Ascending aorta (tissue), 2 donors: ENCODE results near the gene IFT22. TPM values are rescaled to one million over a fixed set of nuclear protein-coding genes. Genes with fewer than 3 reads are reported as not detected.
"Not testable (repeated sequence)": the region's sequence is repeated elsewhere in the genome, so short reads cannot be mapped to it uniquely, and the experiment has no call there.

Experiments used
- DNase-seq, 2 donors: peaks; one replicate each; pipeline ENCODE4 v3.0.0-alpha.2; 2019; ENCODE audit warnings: low spot score in 2 of 2
- H3K27ac ChIP-seq, 2 donors: fragments of 200-600 bp; sonication (generic); one replicate each; pipeline ENCODE4 v1.5.1; 2016 to 2017; ENCODE audit warnings: mild to moderate bottlenecking in 1 of 2
- H3K27me3 ChIP-seq: fragments of 200-600 bp; sonication (generic); one replicate; pipeline ENCODE4 v1.5.1; 2017
- H3K36me3 ChIP-seq, 2 donors: fragments of 200-600 bp; sonication (generic); one replicate each; pipeline ENCODE4 v1.5.1; 2016
- H3K4me1 ChIP-seq, 2 donors: fragments of 200-600 bp; sonication (generic); one replicate each; pipeline ENCODE4 v1.5.1; 2016 to 2017; ENCODE audit warnings: mild to moderate bottlenecking in 1 of 2
- H3K4me3 ChIP-seq, 2 donors: fragments of 200-600 bp; sonication (generic); one replicate each; pipeline ENCODE4 v1.5.1; 2016 to 2017; ENCODE audit warnings: mild to moderate bottlenecking in 1 of 2
- H3K9me3 ChIP-seq, 2 donors: fragments of 200-600 bp; sonication (generic); one replicate each; pipeline ENCODE4 v1.5.1; 2016
- intact Hi-C: fragments of 100-400 bp; cut with DNase I; formaldehyde crosslinking; loops from one replicate; pipeline ENCODE4 v1.15.1; 2023
- total RNA-seq: library from RNA; depleted of rRNA; stranded (reverse); fragments of >200 nt; gene quantifications from one replicate; pipeline ENCODE4 v1.1.0, GENCODE V29; 2016
- TF ChIP-seq, protein P1 (sequence below), 3 experiments: fragments of 200-600 bp in 2 of 3; fragments of 450-650 bp in 1 of 3; sonication (generic) in 2 of 3; IDR thresholded peaks; one replicate each; pipeline ENCODE4 v1.5.1; 2016 to 2019; ENCODE audit warnings: antibody characterized with exemption in 3 of 3, mild to moderate bottlenecking in 1 of 3, moderate library complexity in 1 of 3

Gene IFT22
- total RNA-seq, 1 donor from 2014 or later: 19.8 TPM

- no peaks in the 10 kb centered on the region for H3K27me3 ChIP-seq
Observed at GRCh38 chr7:101277155-101277554, 44.5 kb downstream of the IFT22 start.

DNA sequence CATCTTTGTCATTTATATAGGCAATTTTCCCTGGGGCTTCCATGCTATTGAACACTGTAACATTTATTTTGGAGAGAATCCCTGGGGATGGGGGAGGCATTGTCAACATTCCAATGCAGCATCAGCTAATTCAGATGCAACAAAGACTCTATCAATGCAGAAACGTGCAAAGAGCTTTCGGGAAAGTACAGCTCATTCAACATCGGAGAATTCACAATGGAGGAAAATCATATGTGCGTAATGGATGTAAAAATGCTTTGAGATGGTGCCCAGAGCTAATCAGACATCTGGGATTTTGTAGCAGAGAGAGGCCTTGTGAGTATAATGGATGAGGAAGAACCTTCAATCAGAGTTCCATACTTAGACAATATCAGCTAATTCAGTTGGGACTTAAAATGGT lies 48.4 kb downstream of the IFT22 start:
- Histone ChIP-seq H3K36me3 (no peaks in the 10 kb centered on the region), H3K4me3 (no peak overlapping the region), H3K9me3 (no peaks in the 10 kb centered on the region), H3K27ac (no peak overlapping the region), H3K4me1 (no peaks in the 10 kb centered on the region), H3K27me3 (no peaks in the 10 kb centered on the region)
- DNase-seq: no peak
- intact Hi-C loops: no loop called here
- TF ChIP-seq, protein P1, sequence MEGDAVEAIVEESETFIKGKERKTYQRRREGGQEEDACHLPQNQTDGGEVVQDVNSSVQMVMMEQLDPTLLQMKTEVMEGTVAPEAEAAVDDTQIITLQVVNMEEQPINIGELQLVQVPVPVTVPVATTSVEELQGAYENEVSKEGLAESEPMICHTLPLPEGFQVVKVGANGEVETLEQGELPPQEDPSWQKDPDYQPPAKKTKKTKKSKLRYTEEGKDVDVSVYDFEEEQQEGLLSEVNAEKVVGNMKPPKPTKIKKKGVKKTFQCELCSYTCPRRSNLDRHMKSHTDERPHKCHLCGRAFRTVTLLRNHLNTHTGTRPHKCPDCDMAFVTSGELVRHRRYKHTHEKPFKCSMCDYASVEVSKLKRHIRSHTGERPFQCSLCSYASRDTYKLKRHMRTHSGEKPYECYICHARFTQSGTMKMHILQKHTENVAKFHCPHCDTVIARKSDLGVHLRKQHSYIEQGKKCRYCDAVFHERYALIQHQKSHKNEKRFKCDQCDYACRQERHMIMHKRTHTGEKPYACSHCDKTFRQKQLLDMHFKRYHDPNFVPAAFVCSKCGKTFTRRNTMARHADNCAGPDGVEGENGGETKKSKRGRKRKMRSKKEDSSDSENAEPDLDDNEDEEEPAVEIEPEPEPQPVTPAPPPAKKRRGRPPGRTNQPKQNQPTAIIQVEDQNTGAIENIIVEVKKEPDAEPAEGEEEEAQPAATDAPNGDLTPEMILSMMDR (IDR thresholded peaks at IDR 0.05): no peak

More at GRCh38 chr7:101277155-101277554, 44.5 kb downstream of the IFT22 start:
- DNase-seq: no peak
- Histone ChIP-seq H3K9me3 (no peaks in the 10 kb centered on the region), H3K4me3 (no peak overlapping the region), H3K36me3 (no peaks in the 10 kb centered on the region), H3K27ac (no peak overlapping the region), H3K4me1 (no peaks in the 10 kb centered on the region)
- intact Hi-C loops: no loop called here
- TF ChIP-seq, protein P1 (IDR thresholded peaks at IDR 0.05): no peak

DNA sequence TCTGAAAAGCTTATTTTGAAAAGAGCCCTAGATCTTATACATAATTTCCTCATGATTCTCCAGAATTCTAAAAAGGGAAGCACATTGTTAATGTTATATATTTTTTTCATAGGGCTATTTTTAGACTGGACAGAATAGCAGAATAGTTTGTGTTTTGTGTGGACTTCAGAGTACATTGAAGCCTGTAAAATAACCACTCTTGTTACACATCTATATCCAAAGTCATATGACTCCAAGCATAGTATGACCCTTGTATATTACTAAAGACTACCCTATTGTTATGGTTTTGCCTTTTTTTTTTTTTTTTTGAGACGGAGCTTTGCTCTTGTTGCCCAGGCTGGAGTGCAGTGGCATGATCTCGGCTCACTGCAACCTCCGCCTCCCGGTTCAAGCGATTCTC lies 50.6 kb downstream of the IFT22 start:
- Histone ChIP-seq H3K4me1 (no peaks in the 10 kb centered on the region), H3K4me3 (no peak overlapping the region), H3K27me3 (no peaks in the 10 kb centered on the region), H3K9me3 (no peaks in the 10 kb centered on the region), H3K36me3 (no peaks in the 10 kb centered on the region), H3K27ac (no peak overlapping the region)
- DNase-seq: no peak
- intact Hi-C loops: no loop called here
- TF ChIP-seq, protein P1 (IDR thresholded peaks at IDR 0.05): no peak

- no peak for DNase-seq
- Histone ChIP-seq H3K36me3 (no peaks in the 10 kb centered on the region), H3K27ac (no peak overlapping the region), H3K4me1 (no peaks in the 10 kb centered on the region), H3K4me3 (no peak overlapping the region), H3K9me3 (no peaks in the 10 kb centered on the region), H3K27me3 (no peaks in the 10 kb centered on the region)
- TF ChIP-seq, protein P1 (IDR thresholded peaks at IDR 0.05): no peak
- intact Hi-C loops: no loop called here
Observed at GRCh38 chr7:101269664-101270063, 51.9 kb downstream of the IFT22 start.

DNA sequence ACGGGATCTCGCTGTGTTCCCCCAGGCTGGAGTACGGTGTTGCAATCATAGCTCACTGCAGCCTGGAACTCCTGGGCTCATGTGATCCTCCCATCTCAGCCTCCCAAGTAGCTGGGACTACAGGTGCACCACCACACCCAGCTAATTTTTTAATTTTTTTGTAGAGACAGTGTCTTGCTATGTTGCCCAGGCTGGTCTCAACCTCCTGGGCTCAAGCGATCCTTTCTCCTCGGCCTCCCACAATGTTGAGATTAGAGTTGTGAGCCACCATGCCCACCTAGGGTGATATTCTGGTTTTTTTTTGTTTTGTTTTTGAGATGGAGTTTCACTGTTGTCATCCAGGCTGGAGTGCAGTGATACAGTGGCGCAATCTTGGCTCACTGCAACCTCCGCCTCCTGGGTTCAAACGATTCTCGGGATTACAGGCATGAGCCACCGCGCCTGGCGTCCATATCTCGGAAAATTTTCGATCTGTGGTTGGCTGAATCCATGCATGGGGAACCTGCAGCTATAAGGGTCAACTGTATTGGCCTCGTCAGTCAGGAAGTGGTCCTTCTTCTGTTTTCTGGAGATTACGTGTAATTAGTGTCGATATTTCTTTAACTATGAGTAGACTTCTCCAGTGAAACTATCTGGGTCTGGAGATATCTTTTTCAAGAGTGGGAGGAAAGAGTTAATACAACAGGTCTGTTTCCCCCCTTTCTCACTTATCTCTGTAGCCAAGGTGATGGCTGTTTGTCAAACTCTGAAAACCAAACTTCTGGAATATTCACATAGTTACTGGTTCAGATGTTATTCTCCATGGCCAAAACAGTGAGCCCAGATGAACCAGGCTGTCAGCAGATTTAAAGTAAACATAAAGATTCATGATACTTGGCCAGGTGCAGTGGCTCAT lies 55.7 kb downstream of the IFT22 start:
- Histone ChIP-seq H3K36me3 (no peaks in the 10 kb centered on the region), H3K4me3 (no peak overlapping the region), H3K27me3 (no peaks in the 10 kb centered on the region), H3K9me3 (no peaks in the 10 kb centered on the region), H3K27ac (no peak overlapping the region), H3K4me1 (no peaks in the 10 kb centered on the region)
- DNase-seq: no peak
- TF ChIP-seq, protein P1 (IDR thresholded peaks at IDR 0.05): no peak
- intact Hi-C loops: no loop called here

DNA sequence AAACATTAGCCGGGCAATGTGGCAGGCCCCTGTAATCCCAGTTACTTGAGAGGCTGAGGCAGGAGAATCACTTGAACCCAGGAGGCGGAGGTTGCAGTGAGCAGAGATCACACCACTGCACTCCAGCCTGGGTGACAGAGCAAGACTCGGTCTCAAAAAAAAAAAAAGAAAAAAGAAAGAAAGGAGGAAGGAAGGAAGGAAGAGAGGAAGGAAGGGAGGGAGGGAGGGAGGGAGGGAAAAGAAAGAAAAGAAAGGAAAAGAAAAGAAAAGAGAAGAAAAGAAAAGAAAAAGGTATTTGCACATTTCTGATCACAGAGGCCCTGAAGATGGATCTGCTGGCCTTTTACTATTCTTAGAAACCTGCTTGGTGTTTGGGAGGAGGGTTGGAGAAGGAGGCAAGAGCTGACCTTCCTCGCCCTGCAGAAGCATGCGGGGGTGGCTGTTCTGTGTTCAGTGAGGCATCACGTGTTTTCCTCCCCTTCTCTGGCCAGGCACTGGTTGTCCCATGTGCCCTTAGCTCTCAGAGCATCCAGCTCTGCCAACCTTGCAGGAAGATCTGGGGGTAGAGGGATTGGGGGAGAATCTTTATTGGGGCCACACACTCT lies 57.4 kb downstream of the IFT22 start:
- DNase-seq, H3K9me3 ChIP-seq, H3K4me3 ChIP-seq, H3K27ac ChIP-seq, intact Hi-C loops, H3K36me3 ChIP-seq, H3K4me1 ChIP-seq, H3K27me3 ChIP-seq: not testable (repeated sequence)
